Tibial artery (tissue), 4 donors: ENCODE measurements around the gene PSMD11.

Experiments
- DNase-seq, 2 donors: peaks; one replicate each; pipeline ENCODE4 v3.0.0-alpha.2; 2019
- H3K27ac ChIP-seq, 2 donors: fragments of 200-600 bp; sonication (generic) in 1 of 2; 1 replicate in 1 of 2; 2 replicates in 1 of 2; pipeline ENCODE4 v1.5.1; 2018 to 2019; ENCODE audit warnings: mild to moderate bottlenecking in 1 of 2
- H3K27me3 ChIP-seq, 2 donors: fragments of 200-600 bp; sonication (generic) in 1 of 2; one replicate each; pipeline versions ENCODE4 v1.5.1 to v1.6.0; 2016 to 2019
- H3K36me3 ChIP-seq, 3 donors: fragments of 200-600 bp; sonication (generic) in 2 of 3; one replicate each; pipeline ENCODE4 v1.5.1; 2016 to 2019; ENCODE audit warnings: mild to moderate bottlenecking in 2 of 3
- H3K4me1 ChIP-seq, 4 donors: fragments of 200-600 bp; sonication (generic) in 2 of 4; 1 replicate in 3 of 4; 2 replicates in 1 of 4; pipeline ENCODE4 v1.5.1; 2016 to 2019
- H3K4me3 ChIP-seq, 2 donors: fragments of 200-600 bp; sonication (generic) in 1 of 2; 1 replicate in 1 of 2; 2 replicates in 1 of 2; pipeline ENCODE4 v1.5.1; 2018 to 2019; ENCODE audit warnings: mild to moderate bottlenecking in 2 of 2
- H3K9me3 ChIP-seq, 3 donors: fragments of 200-600 bp; sonication (generic) in 1 of 3; one replicate each; pipeline ENCODE4 v1.5.1; 2016 to 2019
- CTCF ChIP-seq, 2 experiments: fragments of 200-600 bp in 1 of 2; fragments of 450-650 bp in 1 of 2; IDR thresholded peaks; one replicate each; pipeline ENCODE4 v1.5.1; 2017 to 2019; ENCODE audit warnings: antibody characterized with exemption in 2 of 2, mild to moderate bottlenecking in 1 of 2, moderate library complexity in 1 of 2
- intact Hi-C: fragments of 100-400 bp; cut with DNase I; formaldehyde crosslinking; loops from one replicate; pipeline ENCODE4 v1.15.0; 2023; ENCODE audit warnings: low total_unique reads

PSMD11 gene

GRCh38 chr17:32510466-32510865 is 66.2 kb downstream of the PSMD11 start:
- TF ChIP-seq CTCF (IDR thresholded peaks at IDR 0.05): no peak
- Histone ChIP-seq H3K27ac (no peak overlapping the region), H3K27me3 (no peaks in the 10 kb centered on the region), H3K36me3 (peaks cover 0 to 7% (median 2%) of the 10 kb centered on the region in 3 donors), H3K4me1 (no peaks in the 10 kb centered on the region), H3K4me3 (no peak overlapping the region), H3K9me3 (no peaks in the 10 kb centered on the region)
- DNase-seq: no peak
- intact Hi-C loops: no loop called here

- no peaks in the 10 kb centered on the region for H3K9me3 ChIP-seq
- H3K27me3 ChIP-seq: no peaks in the 10 kb centered on the region
- peaks cover 0 to 4% (median 0%) of the 10 kb centered on the region in 4 donors for H3K4me1 ChIP-seq
- no peak overlapping the region for H3K27ac ChIP-seq
- TF ChIP-seq CTCF (IDR thresholded peaks at IDR 0.05): no peak
- intact Hi-C loops: no loop called here
- H3K4me3 ChIP-seq: no peak overlapping the region
- DNase-seq: peak in 1 of 2 donors; percentile 17
- H3K36me3 ChIP-seq: peaks cover 0 to 7% (median 0%) of the 10 kb centered on the region in 3 donors
Observed at GRCh38 chr17:32512328-32512727, 68.0 kb downstream of the PSMD11 start.

- no peak overlapping the region for H3K27ac ChIP-seq
- no peak overlapping the region for H3K4me3 ChIP-seq
- intact Hi-C loops: no loop called here
- peak in 1 of 2 donors; percentile 7 for DNase-seq
- H3K4me1 ChIP-seq: peaks cover 0 to 8% (median under 1%) of the 10 kb centered on the region in 4 donors
- no peak for TF ChIP-seq CTCF (IDR thresholded peaks at IDR 0.05)
- no peaks in the 10 kb centered on the region for H3K9me3 ChIP-seq
- peaks cover 0 to 7% (median 0%) of the 10 kb centered on the region in 3 donors for H3K36me3 ChIP-seq
- H3K27me3 ChIP-seq: no peaks in the 10 kb centered on the region
Observed at GRCh38 chr17:32513579-32513978, 69.3 kb downstream of the PSMD11 start.

- H3K27ac ChIP-seq: no peak overlapping the region
- intact Hi-C loops: no loop called here
- DNase-seq: no peak
- no peak for TF ChIP-seq CTCF (IDR thresholded peaks at IDR 0.05)
- no peaks in the 10 kb centered on the region for H3K9me3 ChIP-seq
- H3K4me1 ChIP-seq: peaks cover 0 to 18% (median 8%) of the 10 kb centered on the region in 4 donors
- no peak overlapping the region for H3K4me3 ChIP-seq
- peaks cover 0 to 7% (median 0%) of the 10 kb centered on the region in 3 donors for H3K36me3 ChIP-seq
- H3K27me3 ChIP-seq: no peaks in the 10 kb centered on the region
Observed at GRCh38 chr17:32514606-32515005, 70.3 kb downstream of the PSMD11 start.

- Histone ChIP-seq H3K4me1 (peaks cover 0 to 28% (median 13%) of the 10 kb centered on the region in 4 donors), H3K4me3 (no peak overlapping the region), H3K27me3 (no peaks in the 10 kb centered on the region), H3K36me3 (no peaks in the 10 kb centered on the region), H3K27ac (no peak overlapping the region), H3K9me3 (no peaks in the 10 kb centered on the region)
- TF ChIP-seq CTCF (IDR thresholded peaks at IDR 0.05): no peak
- peak in 1 of 2 donors; percentile 7 for DNase-seq
- intact Hi-C loops: no loop called here
Observed at GRCh38 chr17:32515677-32516383, 71.5 kb downstream of the PSMD11 start.
